Endodermal cell (in vitro differentiated cells): ENCODE results near the gene ZNF646. TPM values are rescaled to one million over a fixed set of nuclear protein-coding genes. Genes with fewer than 3 reads are reported as not detected.

Source experiments
- DNase-seq: peaks from one replicate; pipeline ENCODE4 v3.0.0-alpha.2; 2017
- H3K27ac ChIP-seq: 2 replicates; pipeline ENCODE4 v1.5.1; 2013; ENCODE audit warnings: mild to moderate bottlenecking, low read depth, low read length, moderate library complexity
- H3K27me3 ChIP-seq: 2 replicates; pipeline ENCODE4 v1.6.1; 2013; ENCODE audit warnings: mild to moderate bottlenecking, low read length, moderate library complexity; ENCODE audit not compliant: insufficient read depth, control insufficient read depth, poor library complexity, severe bottlenecking
- H3K36me3 ChIP-seq: 2 replicates; pipeline ENCODE4 v1.7.0; 2013; ENCODE audit warnings: mild to moderate bottlenecking, low read length, moderate library complexity; ENCODE audit not compliant: control insufficient read depth, insufficient read depth
- H3K4me1 ChIP-seq: one replicate; pipeline ENCODE4 v1.7.0; 2013; ENCODE audit warnings: low read length; ENCODE audit not compliant: control insufficient read depth, insufficient read depth
- H3K4me3 ChIP-seq: 2 replicates; pipeline ENCODE4 v1.5.1; 2013; ENCODE audit warnings: mild to moderate bottlenecking, low read length, moderate library complexity
- H3K9ac ChIP-seq: 2 replicates; pipeline ENCODE4 v1.6.1; 2013; ENCODE audit warnings: mild to moderate bottlenecking, low read length, moderate library complexity; ENCODE audit not compliant: poor library complexity, severe bottlenecking; ENCODE audit errors: extremely low read depth
- H3K9me3 ChIP-seq: 2 replicates; pipeline ENCODE4 v1.6.1; 2013; ENCODE audit warnings: mild to moderate bottlenecking, low read length, moderate library complexity; ENCODE audit not compliant: control insufficient read depth
- H3K27ac Mint-ChIP-seq: 2 replicates; pipeline ENCODE4 v1.8.0; 2020; ENCODE audit warnings: mixed read lengths
- H3K27me3 Mint-ChIP-seq: 2 replicates; pipeline ENCODE4 v1.8.0; 2021; ENCODE audit warnings: mild to moderate bottlenecking, mixed read lengths; ENCODE audit not compliant: insufficient read depth
- H3K36me3 Mint-ChIP-seq: 2 replicates; pipeline ENCODE4 v1.8.0; 2020; ENCODE audit warnings: low read depth, mixed read lengths
- H3K4me1 Mint-ChIP-seq: 2 replicates; pipeline ENCODE4 v1.8.0; 2020; ENCODE audit warnings: mixed read lengths
- H3K4me3 Mint-ChIP-seq: 2 replicates; pipeline ENCODE4 v1.8.0; 2020; ENCODE audit warnings: mild to moderate bottlenecking, moderate library complexity, mixed read lengths
- H3K9me3 Mint-ChIP-seq: 2 replicates; pipeline ENCODE4 v1.8.0; 2020; ENCODE audit warnings: mild to moderate bottlenecking, mixed read lengths
- WGBS, 2 experiments: methylation state at CpG; one replicate each; pipeline versions ENCODE4 v1.1.5 to v1.1.7; 2013; ENCODE audit warnings: missing lambda C conversion rate in 2 of 2, mixed read lengths in 1 of 2; ENCODE audit not compliant: insufficient coverage in 1 of 2, insufficient read length in 1 of 2; 5-methylcytosine and 5-hydroxymethylcytosine counted together
- total RNA-seq, 2 donors: library from RNA; stranded (reverse); fragmentation: NEBNext Ultra II Directional in 1 of 2; extraction: Animal tissue kit (Norgen Biotek cat#: 25700) in 1 of 2; gene quantifications; 2 replicates in 1 of 2; 3 replicates in 1 of 2; pipeline ENCODE4 v1.2.1, GENCODE V29; 2021
- TF ChIP-seq, protein P1 (sequence below): fragments of 200-600 bp; sonication (generic); conservative IDR thresholded peaks from 2 replicates; pipeline ENCODE4 v1.5.0; 2021; ENCODE audit warnings: antibody characterized with exemption, mild to moderate bottlenecking

The ZNF646 gene
- total RNA-seq, 2 donors from 2014 or later: 24.9 to 29.2 TPM

DNA sequence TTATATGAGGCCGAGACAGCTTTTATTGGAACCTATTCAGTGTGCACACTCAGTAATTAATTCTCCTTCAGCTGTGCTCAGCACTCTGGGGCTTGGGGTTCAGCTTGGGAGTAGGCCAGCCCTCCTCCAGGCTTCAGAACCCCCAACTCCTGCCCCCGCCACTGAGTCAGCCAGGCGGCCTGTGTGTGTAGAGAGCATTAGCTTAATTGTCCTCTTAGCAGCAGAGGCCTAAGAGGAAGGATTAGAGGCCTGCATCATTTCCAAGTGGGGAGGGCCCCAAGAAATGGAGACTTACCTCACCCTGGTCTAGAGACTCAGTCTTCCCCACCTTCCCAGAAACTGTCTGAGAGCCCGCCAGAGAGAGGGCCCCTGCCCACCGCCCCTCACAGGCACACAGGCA, 13.7 kb downstream of the ZNF646 start:
- no peak overlapping the region for H3K4me3 ChIP-seq
- TF ChIP-seq, protein P1, sequence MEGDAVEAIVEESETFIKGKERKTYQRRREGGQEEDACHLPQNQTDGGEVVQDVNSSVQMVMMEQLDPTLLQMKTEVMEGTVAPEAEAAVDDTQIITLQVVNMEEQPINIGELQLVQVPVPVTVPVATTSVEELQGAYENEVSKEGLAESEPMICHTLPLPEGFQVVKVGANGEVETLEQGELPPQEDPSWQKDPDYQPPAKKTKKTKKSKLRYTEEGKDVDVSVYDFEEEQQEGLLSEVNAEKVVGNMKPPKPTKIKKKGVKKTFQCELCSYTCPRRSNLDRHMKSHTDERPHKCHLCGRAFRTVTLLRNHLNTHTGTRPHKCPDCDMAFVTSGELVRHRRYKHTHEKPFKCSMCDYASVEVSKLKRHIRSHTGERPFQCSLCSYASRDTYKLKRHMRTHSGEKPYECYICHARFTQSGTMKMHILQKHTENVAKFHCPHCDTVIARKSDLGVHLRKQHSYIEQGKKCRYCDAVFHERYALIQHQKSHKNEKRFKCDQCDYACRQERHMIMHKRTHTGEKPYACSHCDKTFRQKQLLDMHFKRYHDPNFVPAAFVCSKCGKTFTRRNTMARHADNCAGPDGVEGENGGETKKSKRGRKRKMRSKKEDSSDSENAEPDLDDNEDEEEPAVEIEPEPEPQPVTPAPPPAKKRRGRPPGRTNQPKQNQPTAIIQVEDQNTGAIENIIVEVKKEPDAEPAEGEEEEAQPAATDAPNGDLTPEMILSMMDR: no peak
- 89% methylated on average over 5 of the region's 5 CpGs; no CpG with 5 or more reads in 1 of the 2 experiments for WGBS, 2 experiments
- no peaks in the 10 kb centered on the region for H3K9me3 Mint-ChIP-seq
- H3K27me3 Mint-ChIP-seq: no peaks in the 10 kb centered on the region
- DNase-seq: peak; percentile 21
- H3K36me3 ChIP-seq: peaks cover 23% of the 10 kb centered on the region
- no peak overlapping the region for H3K4me3 Mint-ChIP-seq
- no peak overlapping the region for H3K9ac ChIP-seq
- H3K27ac ChIP-seq: no peak overlapping the region
- H3K9me3 ChIP-seq: no peaks in the 10 kb centered on the region
- no peaks in the 10 kb centered on the region for H3K27me3 ChIP-seq
- no peak overlapping the region for H3K27ac Mint-ChIP-seq
- no peaks in the 10 kb centered on the region for H3K4me1 ChIP-seq
- H3K4me1 Mint-ChIP-seq: no peaks in the 10 kb centered on the region
- peaks cover 18% of the 10 kb centered on the region for H3K36me3 Mint-ChIP-seq

DNA sequence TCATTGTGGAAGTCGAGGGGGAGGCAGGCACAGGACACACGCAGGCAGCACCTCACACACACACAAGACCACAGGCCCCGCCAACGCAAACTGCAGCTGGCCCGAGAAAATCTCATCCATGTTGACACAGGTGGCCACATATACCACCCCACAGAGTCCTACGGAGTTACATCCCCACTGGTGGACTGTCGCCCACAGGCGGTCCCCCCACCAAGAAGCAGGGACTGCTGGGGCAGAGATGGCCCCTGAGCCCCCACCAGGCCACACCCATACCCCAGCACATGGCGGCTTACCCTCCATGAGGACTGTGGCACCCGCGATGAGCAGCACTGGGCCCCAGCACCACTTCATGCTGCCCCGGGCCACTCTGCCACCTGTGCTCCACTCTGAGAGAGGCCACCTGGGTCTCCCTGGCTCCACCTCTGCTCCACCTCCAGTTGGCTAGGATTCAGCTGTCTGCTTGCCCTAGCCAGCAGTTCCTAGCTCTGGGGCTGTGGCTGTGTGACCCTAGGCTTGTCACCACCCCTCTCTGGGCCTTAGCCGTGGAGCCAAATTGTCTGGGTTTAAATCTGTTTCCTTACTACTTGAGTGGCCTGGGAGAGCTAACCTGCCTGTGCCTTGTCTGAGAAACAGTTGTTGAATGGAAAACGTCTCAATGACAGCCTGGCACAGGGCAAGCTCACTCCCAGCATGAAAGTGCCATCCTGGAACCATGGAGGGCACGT, 14.4 kb downstream of the ZNF646 start, which contains the start of gene PRSS53:
Gene PRSS53 (minus strand): TSS at position 485 of the 725 bp plus-strand sequence. CDS start 134 bp downstream, at position 351.
- H3K4me1 Mint-ChIP-seq: no peaks in the 10 kb centered on the region
- 92 to 97% methylated on average over 10 to 15 of the region's 15 CpGs for WGBS, 2 experiments
- Histone ChIP-seq H3K9me3 (no peaks in the 10 kb centered on the region), H3K36me3 (peaks cover 23% of the 10 kb centered on the region), H3K4me3 (no peak within 1 kb of the TSS), H3K9ac (no peak within 1 kb of the TSS), H3K27me3 (no peaks in the 10 kb centered on the region), H3K27ac (no peak within 1 kb of the TSS), H3K4me1 (no peaks in the 10 kb centered on the region)
- DNase-seq: peak; percentile 43
- no peaks in the 10 kb centered on the region for H3K9me3 Mint-ChIP-seq
- H3K4me3 Mint-ChIP-seq: no peak within 1 kb of the TSS
- no peaks in the 10 kb centered on the region for H3K27me3 Mint-ChIP-seq
- H3K36me3 Mint-ChIP-seq: peaks cover 16% of the 10 kb centered on the region
- TF ChIP-seq, protein P1: no peak
- H3K27ac Mint-ChIP-seq: no peak within 1 kb of the TSS

DNA sequence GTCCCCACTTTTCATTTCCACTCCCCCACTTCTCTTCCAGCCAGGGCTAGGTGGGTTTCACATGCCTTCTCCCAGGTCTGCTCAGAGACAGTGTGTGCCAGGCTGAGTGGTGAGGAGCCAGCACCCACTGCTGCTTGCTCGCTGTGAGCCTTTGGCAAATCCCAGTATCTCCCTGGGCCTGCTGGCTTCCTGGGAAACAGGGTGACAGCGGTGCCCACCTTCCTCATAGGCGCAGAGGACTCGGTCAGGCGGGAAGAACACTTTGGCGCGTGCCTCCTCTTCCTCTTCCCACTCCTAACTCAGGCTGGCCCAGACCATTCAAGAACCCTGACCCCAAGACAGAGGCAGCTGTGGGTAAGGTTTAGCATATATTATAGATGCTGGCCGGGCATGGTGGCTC, 15.0 kb downstream of the ZNF646 start:
- no peak overlapping the region for H3K4me3 Mint-ChIP-seq
- 97 to 98% methylated on average over 6 to 8 of the region's 8 CpGs for WGBS, 2 experiments

More for the DNA sequence above, 15.0 kb downstream of the ZNF646 start:
- H3K27me3 Mint-ChIP-seq: no peaks in the 10 kb centered on the region
- TF ChIP-seq, protein P1: no peak
- Histone ChIP-seq H3K27me3 (no peaks in the 10 kb centered on the region), H3K4me3 (no peak overlapping the region), H3K36me3 (peaks cover 23% of the 10 kb centered on the region), H3K9me3 (no peaks in the 10 kb centered on the region), H3K4me1 (no peaks in the 10 kb centered on the region), H3K9ac (no peak overlapping the region), H3K27ac (no peak overlapping the region)
- H3K9me3 Mint-ChIP-seq: no peaks in the 10 kb centered on the region
- peaks cover 16% of the 10 kb centered on the region for H3K36me3 Mint-ChIP-seq
- no peak for DNase-seq
- peaks cover 1% of the 10 kb centered on the region for H3K4me1 Mint-ChIP-seq
- H3K27ac Mint-ChIP-seq: no peak overlapping the region
